HG03039 (cell line): ENCODE results near the gene COL25A1.
"Not testable (repeated sequence)": the region's sequence is repeated elsewhere in the genome, so short reads cannot be mapped to it uniquely, and the experiment has no call there.

Experiments
- ATAC-seq: cut with Tn5 transposase; IDR thresholded peaks from one replicate; pipeline ENCODE4 v1.9.1; 2021; ENCODE audit warnings: mild to moderate bottlenecking, moderate library complexity; ENCODE audit not compliant: unreplicated experiment

The COL25A1 gene

DNA sequence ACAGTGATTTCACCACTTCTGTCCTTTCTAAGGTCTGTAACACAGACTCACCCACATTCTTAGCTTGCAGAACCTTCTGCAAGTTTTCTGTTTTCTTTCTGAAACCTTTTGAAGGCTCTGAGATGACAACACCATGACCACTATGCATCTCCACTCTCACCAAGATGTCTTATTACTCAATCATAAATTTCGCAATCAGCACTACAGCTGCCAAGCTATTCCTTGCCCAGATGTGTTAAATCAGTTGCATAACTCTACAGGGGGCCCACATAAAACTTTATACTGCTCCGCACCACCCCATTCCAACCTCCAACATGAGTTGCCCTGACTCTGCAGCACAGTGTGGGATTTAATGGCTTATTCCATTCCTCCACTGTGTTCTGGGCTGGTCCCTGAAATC, 229.9 kb downstream of the COL25A1 start:
- ATAC-seq = no peak

DNA sequence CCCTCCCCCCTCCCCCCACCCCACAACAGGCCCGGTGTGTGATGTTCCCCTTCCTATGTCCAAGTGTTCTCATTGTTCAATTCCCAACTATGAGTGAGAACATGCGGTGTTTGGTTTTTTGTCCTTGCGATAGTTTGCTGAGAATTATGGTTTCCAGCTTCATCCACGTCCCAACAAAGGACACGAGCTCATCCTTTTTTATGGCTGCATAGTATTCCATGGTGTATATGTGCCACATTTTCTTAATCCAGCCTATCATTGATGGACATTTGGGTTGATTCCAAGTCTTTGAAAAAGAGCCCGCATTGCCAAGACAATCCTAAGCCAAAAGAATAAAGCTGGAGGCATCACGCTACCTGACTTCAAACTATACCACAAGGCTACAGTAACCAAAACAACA, 231.8 kb downstream of the COL25A1 start:
- not testable (repeated sequence) for ATAC-seq

DNA sequence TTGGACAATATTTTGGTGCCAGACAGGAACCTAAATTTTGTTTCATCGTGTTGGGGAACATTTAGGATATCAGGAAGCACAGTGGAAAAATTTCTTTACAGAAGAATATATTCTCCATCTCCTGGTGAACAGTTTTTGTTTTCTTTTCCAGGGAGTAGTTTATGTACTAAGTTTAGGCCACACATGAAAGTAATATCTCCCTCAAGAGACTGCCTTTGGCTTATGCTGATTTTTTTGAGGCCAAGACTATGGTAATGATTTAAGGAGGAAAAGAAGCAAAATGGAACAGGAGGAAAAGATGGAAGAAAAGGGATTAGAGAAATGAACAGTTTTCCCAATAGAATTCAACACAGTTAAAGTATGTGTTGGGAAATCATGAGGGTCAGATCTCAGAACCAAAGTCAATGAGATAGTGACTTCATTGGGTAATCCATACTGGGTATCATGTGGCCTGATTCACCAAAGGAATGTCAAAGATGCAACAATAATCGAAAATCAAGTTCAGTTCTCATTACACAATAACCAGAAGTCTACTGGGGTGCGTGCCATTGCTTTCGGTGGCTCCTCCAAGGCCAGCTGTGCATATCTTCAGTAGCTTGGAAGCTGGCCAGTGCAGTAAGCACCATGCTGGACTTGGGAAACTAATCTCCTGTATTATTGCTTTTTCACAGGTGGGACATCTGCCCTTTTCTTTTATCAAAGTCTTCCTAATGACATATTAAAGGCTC, 234.8 kb downstream of the COL25A1 start:
- ATAC-seq = no peak

DNA sequence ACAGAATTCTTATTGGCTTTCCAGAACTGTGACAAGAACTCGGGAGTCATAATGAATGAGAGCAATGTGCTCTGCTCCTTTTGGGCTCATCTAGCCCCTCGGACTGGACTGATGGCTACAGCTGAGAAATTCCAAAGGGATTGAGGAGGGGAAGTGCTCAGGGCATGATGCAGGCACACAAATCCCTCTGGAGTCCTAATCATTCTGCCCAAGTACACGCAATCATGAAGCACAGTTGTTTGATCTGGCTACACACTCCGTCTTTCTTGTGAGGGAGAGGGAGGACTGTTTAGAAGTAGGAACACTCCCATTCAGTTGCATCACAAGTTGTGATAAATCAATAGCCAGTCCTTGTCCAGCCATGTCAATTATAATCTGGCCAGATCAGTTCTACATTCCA, 237.5 kb downstream of the COL25A1 start:
- ATAC-seq = no peak

DNA sequence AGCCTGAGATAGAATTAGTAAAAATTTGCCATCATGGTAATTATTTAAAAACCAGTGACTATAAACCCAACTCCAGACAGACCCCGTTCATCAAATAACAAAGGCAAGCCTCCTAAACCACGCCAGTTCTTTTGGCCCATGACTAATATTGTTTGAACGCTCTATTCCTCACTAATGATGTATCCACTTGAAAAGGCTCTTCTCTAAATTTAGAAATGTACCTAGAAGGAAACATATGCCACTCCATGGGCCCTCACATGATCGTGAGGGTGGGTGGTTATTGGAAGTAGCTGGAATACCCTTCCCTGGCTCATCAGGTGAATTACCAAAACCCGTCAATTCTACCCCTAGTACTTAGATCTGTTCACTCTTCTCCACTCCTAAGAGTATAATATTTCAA, 249.2 kb downstream of the COL25A1 start:
- no peak for ATAC-seq

DNA sequence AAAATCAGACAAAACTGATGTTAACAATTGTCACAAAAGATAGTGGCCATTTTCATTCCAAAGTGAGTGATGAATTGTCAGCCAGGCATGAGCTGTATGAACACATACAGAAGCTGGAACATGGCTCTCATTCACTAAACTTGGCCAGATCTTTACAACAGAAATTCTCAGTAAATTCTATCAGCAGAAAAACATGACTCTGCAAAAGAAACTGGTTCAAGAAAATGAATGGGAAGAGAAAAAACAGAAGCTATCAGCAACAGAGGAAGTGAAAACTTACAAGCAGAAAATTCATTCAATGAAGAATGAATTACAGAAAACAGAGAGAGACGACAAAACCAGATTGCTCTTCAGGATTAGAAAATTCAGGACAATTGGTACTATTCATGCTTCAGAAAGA, 249.6 kb downstream of the COL25A1 start:
- ATAC-seq = no peak

DNA sequence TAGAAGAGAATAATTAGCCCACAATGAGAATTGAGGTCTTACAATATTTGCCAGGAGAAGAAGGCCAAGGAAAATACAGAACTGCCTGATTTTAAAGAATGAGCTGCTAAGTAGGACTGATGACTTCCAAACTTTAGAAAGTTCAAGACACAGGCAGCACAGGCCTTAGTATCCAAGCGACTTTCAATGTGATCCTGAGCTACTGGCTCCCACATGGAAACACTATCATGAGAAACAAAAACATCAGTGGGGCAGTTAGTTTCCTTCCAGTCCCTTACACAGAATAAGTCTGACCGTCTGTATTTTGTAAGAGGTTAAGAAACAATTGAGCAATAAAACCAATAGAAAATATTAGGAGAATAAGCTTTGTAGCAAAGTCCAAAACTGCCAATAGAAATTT, 251.4 kb downstream of the COL25A1 start:
- no peak for ATAC-seq

DNA sequence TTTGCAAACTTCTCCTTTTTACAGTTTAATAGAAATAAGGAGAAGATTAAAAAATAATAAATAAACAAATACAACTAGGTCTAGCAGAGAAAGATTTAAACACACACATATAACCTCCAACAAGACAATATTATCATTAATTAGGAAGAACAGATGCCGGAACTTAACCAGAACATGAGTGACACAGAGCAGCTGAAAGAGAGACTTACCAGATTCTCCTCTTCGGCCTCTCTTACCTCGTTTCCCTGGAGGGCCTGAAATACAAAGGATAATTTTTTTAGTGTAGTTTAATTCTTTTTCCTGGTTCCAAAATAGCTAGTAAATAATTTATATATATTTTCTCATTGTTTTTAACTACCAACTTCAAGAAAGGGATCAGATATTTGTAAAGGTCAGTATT, 252.5 kb downstream of the COL25A1 start:
- ATAC-seq = no peak

DNA sequence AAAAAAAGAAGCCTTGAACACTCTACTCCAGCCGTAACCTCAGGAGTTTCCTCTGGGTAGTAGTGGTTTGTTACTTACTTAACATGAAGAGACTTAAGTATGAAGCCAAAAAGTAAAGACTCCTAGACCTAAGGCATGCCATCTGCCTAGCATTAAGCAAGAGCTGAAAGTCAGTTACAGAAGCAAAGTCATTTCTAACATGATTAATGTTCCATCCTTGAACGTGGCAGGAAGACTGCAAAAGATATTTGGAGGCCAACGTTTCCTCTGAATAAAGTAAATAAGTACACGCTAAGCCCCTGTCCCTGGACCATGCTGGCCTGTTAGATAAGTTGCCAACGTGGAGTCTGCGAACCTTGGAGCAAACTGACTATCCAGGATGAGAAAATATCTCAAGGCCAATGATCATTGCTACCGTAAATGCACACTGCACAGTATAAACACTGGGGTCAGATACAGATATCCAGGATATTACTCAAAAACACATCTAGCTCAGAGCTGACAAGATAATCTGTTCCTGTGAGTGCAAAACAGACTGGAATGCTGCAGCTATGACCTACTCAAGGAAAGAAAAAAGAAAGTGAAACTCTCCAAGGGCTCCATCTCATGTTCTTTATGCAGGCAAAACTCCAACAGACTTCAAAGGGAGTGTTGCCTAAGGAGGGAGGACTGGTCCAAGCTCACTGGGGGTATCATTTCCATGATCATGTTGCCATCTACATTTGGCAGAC, 255.8 kb downstream of the COL25A1 start:
- ATAC-seq = no peak

DNA sequence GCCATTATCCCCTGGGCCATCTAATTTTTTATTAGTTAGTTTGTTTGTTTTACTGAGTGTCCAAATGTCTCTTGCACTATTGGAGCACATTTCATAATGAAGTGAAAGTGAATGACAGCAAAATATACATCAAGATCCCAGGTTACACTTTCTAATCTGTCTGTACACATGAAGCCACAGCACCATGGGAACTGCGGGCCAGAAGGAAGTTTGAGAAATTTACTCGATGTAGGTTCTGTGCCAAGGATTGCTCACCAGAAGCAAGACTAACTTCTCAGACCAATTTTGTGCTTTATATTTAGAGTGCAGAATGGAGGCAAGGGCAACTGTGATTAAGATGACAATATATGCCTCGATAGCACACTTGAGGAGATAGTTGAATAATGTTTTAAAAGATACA, 258.0 kb downstream of the COL25A1 start:
- no peak for ATAC-seq

DNA sequence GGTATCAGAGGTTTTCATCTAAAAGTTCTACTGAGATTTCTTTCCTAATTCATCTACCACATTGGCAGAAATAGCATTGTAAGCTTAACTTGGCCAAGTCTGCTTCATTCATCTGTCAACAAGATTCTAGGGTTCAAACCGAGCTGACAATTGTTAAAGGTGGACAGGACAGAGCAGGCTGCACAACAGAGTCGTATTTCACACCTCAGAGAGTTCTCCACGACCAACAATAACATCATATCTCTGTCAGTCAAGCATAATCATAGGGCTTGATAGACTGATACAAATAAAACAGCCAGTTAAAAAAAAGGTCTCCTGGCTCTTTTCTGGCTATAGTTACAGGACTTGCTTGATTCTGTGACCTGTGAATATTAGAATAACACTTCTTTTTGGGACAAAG, 259.2 kb downstream of the COL25A1 start:
- ATAC-seq = no peak

DNA sequence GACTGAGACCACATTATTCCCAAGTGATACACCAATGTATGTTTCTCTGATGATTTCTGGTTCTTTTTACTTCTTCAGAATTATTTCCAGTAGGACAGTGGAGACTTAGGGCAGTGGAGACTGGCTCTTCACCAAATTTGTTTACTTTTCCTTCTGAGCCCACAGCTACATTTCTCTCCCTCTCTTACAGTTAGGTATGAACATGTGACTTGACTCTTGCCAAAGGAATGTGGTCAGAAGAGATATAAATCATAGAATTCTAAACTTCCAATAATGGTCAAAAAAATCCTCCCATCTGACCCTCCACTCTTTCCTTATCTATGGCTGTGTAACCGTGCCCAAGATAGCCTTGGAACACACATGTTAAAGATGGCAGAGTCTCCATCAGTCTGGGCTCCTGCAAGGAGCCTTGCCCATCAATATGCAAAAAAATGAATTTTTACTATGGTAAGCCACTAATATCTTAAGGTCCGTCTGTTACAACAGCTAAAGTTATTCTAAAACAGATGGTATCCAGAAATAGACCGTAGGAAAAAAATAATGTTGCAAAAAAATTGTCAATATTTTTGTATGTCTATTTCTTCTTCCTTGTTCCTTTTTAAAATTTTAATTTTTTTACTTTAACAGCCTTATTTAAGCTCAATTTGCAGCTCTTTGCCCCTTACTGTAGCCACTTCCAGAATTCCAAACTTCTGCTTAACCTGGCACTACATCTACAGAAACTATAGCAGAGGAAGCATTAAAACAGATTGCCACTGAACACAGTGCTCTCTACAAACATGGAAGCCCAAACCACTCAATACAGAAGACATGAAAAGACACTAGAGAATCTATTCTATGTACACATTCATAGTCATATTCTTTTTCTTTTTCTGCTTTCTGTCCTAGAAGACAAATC, 260.7 kb downstream of the COL25A1 start:
- ATAC-seq = no peak

DNA sequence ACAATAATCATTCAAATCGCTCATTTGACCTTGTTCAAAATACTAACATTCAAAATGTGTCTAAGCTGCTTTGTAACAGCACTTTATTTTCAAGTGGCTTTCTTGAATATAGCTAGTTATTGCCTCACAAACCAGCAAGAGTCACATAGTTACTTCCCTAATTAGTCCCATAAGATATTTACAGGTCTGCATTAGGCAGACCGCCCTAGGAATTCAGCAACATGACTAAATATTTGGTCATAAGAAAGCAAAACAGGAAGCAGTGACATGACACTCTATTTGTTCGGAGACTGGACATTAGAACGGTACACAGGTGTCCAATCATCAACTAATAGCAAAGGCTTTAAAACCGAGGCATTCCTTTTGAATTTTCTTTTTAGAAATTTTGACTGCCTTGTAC, 262.0 kb downstream of the COL25A1 start:
- ATAC-seq = no peak

DNA sequence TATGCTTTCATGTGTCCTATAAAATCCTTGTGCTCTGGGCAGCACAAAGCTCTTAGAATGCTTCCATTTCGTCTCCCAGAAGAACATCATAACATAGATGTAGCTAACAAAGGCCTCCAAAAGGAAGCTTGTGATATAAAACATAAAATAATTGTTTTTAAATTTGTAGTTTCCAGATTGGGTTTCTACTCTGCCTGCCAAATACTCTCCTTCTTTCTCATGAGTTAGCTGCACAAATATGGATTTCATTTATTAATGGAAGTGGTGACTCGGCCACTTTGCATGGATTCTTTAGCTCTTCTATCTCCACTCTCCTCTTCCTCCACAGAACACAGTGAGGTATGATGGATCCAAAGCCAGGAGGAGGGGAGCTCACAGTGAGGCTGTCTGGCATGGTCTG, 265.4 kb downstream of the COL25A1 start:
- no peak for ATAC-seq

DNA sequence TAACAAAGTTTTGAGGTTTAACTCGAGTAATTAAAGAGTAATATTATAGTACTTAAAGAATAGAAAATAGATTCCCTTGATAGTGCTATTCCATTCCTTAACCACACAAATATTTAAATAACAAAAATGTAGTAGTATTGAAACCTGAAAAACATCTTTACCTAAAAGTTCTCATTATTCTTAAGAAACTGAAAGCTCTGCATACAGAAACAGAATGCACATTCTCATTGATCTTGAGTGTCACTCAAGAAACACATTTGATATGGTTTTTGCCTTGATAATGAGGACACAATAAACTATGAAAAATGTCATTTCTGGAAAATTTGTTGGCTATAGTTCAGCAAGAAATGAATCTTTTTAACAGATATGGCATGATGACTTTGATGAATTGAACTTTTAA, 268.5 kb downstream of the COL25A1 start:
- ATAC-seq = no peak

DNA sequence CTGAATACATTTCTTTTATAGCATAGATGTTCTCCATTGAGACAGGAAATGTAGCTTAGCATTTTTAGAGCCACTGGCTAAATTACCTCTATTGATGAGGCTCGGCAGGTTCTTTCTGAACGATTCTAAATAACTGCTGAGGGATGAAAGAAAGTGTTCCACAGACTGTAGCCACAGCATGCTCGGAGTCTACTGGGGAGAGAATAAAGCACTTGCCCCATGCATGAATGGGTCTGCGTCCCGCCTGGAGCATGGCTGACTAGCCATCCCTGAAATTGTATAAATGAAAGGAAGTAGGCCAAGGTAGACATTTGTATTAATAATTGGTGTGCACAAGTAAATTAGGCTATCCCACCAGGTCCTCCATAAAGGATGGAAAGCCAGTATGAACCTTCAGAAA, 269.8 kb downstream of the COL25A1 start:
- ATAC-seq = no peak

DNA sequence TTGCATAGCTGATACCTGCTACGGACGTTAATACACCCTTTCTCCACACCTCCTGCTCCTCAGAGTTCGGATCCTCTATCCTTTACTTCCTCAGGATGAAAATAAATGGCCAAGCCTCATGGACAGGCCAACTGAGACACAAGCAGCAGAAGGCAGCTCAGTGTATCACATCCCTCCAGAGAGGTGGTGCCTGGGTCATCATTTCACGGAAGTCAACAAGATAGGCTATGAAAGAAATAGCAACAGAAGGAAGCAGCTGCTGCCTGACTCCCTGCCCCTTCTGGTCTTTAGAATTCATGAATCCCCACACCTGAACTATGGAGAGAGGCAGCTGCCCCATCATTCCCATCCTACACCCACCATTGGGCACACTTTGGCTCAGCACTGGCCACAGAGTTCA, 272.5 kb downstream of the COL25A1 start:
- no peak for ATAC-seq

DNA sequence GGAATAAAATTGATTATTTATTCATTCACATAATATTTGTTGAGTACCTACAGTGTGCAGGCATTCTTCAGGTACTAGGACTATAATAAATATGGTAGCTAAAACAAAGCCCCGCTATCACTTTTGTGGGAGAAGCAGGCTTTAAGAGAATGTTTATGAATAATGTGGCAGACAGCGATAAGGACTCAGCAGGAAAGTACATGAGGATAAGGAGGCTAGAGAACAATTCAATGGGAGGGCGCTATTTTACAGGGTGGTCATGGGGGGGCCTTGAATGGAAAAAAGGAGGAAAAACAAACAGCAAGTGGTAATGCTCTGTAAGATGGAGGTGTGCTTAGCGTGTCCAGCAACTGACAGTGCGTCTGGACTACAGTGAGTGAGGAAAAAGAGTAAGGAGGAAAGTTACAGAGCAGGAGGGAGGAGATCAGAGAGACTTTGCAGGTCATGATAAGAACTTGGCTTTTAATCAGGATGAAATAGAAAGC, 275.4 kb downstream of the COL25A1 start:
- no peak for ATAC-seq

DNA sequence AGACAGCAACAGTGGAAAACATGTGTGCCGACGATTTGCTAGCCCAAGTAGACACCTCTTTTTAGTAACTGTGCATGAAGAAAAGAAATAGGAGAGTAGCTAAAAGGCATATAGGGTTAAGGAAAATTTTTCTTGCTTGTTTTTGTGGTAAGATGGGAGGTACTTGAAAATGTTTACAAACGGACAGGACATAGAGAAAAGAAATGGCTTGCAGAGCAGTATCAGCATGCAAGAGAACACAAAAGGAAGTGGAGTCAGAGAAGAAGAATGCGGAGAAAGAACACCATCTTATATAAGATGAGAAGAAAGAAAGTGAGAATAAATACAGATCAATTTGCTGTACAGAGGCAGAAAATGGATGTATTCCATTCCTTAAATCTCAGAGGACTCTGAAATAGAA, 275.9 kb downstream of the COL25A1 start:
- no peak for ATAC-seq

DNA sequence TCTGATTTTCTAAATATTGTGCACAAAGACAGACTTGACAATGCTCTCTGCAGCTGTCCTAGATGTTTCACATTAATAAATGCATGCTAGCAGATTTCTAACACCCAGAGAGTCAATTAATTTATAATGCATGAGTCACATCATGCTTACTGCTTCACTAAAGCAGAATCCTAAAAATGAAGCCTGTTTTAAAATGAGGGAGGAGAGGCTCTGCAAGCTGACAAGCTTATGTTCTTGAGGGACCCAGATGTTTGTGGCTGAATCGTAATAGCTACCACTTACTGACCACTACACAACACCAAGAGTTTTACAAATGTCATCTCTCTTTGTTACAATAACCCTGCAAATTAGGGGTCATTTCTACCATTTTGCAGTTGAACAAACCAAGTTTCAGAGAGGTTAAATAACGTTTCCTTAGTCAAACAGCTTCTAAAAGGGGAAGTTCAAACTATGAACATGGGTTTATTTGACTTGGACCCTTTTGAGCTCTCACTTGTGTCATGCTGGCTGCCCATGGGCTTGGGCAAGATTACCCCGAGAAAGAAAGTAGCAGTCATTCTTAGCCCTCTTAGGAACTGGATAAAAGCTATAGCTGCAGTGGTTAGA, 276.9 kb downstream of the COL25A1 start:
- ATAC-seq = no peak

DNA sequence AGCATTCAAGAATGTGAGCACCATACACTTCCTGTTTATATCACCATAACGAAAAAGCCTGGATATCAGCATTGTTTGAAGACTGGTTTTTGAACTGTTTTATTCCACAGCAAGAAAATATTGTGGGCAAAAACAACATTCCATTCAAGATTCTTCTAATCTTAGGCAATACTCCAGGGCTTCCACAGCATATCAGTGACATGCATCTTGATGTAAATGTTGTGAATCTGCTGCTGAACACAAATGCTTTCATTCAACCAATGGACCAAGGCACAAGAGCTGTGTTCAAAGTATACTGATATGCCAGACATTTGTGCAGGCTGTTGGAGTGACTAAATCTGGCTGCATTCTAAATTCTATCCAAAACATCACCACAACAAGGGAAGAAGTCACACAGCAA, 279.5 kb downstream of the COL25A1 start:
- no peak for ATAC-seq
